Ramos (cell line): Measurements from ENCODE around the gene PBX2.
"Not testable (repeated sequence)": the region's sequence is repeated elsewhere in the genome, so short reads cannot be mapped to it uniquely, and the experiment has no call there.

Experiments
- in situ Hi-C: fragments of 300-500 bp; cut with MboI; formaldehyde crosslinking; loops from one replicate; pipeline ENCODE4 v1.14.3; 2022; ENCODE audit warnings: low sequenced_read_pairs; ENCODE audit not compliant: unreplicated experiment

PBX2 gene

GRCh38 chr6:32188381-32189068 lies 1.5 kb downstream of the PBX2 start:
- in situ Hi-C loops, result no loop called here

GRCh38 chr6:32187725-32188380 lies 2.1 kb downstream of the PBX2 start:
- in situ Hi-C loops, result not testable (repeated sequence)

- in situ Hi-C loops, result no loop called here
Observed at GRCh38 chr6:32187009-32187709, 2.8 kb downstream of the PBX2 start.

GRCh38 chr6:32186151-32186840 lies 3.7 kb downstream of the PBX2 start:
- in situ Hi-C loops, result not testable (repeated sequence)

- in situ Hi-C loops, result not testable (repeated sequence)
Observed at GRCh38 chr6:32185681-32186131, 4.3 kb downstream of the PBX2 start.

- in situ Hi-C loops, result no loop called here
Observed at GRCh38 chr6:32184084-32184640, 5.8 kb downstream of the PBX2 start, which contains the start of gene AGER. AGER (minus strand) TSS chr6:32184253; CDS start chr6:32184222, 31 bp downstream.

GRCh38 chr6:32183483-32184083 lies 6.4 kb downstream of the PBX2 start:
- in situ Hi-C loops, result no loop called here

GRCh38 chr6:32183030-32183429 lies 7.0 kb downstream of the PBX2 start:
- in situ Hi-C loops, result no loop called here

GRCh38 chr6:32182555-32182981 lies 7.4 kb downstream of the PBX2 start:
- in situ Hi-C loops, result no loop called here

GRCh38 chr6:32181915-32182529 lies 8.0 kb downstream of the PBX2 start:
- in situ Hi-C loops, result no loop called here

GRCh38 chr6:32181148-32181702 lies 8.8 kb downstream of the PBX2 start:
- in situ Hi-C loops, result no loop called here

- in situ Hi-C loops, result no loop called here
Observed at GRCh38 chr6:32179766-32180405, 10.1 kb downstream of the PBX2 start.

- in situ Hi-C loops, result no loop called here
Observed at GRCh38 chr6:32178547-32179440, 11.2 kb downstream of the PBX2 start.

GRCh38 chr6:32177788-32178546 lies 12.0 kb downstream of the PBX2 start, which contains the start of gene RNF5:
RNF5 (plus strand) TSS chr6:32178405; CDS start chr6:32178512, 107 bp downstream.
- in situ Hi-C loops, result no loop called here

GRCh38 chr6:32177183-32177787 lies 12.7 kb downstream of the PBX2 start:
- in situ Hi-C loops, result no loop called here

- in situ Hi-C loops, result no loop called here
Observed at GRCh38 chr6:32176476-32177182, 13.4 kb downstream of the PBX2 start.
